HepG2 (cell line): ENCODE data around the gene OR2B2. TPM values are rescaled to one million over a fixed set of nuclear protein-coding genes. Genes with fewer than 3 reads are reported as not detected.

Source experiments
- BCL6 ChIP-seq: IDR thresholded peaks from 2 replicates; pipeline ENCODE4 v1.6.1; 2016; ENCODE audit warnings: missing genetic modification reagents, missing compliant biosample characterization
- ETV6 ChIP-seq: sonication (generic); formaldehyde crosslinking; conservative IDR thresholded peaks from 2 replicates; pipeline ENCODE4 v1.4.0; 2020; ENCODE audit warnings: missing genetic modification reagents
- EZH2 ChIP-seq: conservative IDR thresholded peaks from 2 replicates; pipeline ENCODE4 v1.6.1; 2012; ENCODE audit warnings: mild to moderate bottlenecking, low read depth, low read length, moderate library complexity
- MXI1 ChIP-seq: IDR thresholded peaks from 3 replicates; pipeline ENCODE4 v1.6.1; 2012; ENCODE audit warnings: low read depth, low read length, inconsistent platforms, borderline replicate concordance
- NCOA1 ChIP-seq: sonication (generic); formaldehyde crosslinking; IDR thresholded peaks from 2 replicates; pipeline ENCODE4 v1.9.0; 2021; ENCODE audit warnings: missing genetic modification reagents
- NCOA5 ChIP-seq: sonication (generic); formaldehyde crosslinking; IDR thresholded peaks from 2 replicates; pipeline ENCODE4 v1.4.0; 2020; ENCODE audit warnings: missing genetic modification reagents
- NFYB ChIP-seq: sonication (generic); formaldehyde crosslinking; IDR thresholded peaks from 2 replicates; pipeline ENCODE4 v1.4.0; 2020; ENCODE audit warnings: missing genetic modification reagents
- POLR2A ChIP-seq, 2 experiments: IDR thresholded peaks; 2 replicates each; pipeline ENCODE4 v1.6.1; 2011; ENCODE audit warnings: low read depth in 2 of 2, low read length in 2 of 2, mild to moderate bottlenecking in 1 of 2, moderate library complexity in 1 of 2; ENCODE audit not compliant: insufficient read depth in 1 of 2
- PRPF4 ChIP-seq: fragments of 200-400 bp; formaldehyde crosslinking; IDR thresholded peaks from 2 replicates; pipeline ENCODE4 v1.6.1; 2016; ENCODE audit warnings: low read length, low read depth; ENCODE audit not compliant: poor library complexity, severe bottlenecking
- SAP130 ChIP-seq: IDR thresholded peaks from 2 replicates; pipeline ENCODE4 v1.6.1; 2016; ENCODE audit warnings: low read depth
- SIN3B ChIP-seq: fragments of 150-350 bp; IDR thresholded peaks from 2 replicates; pipeline ENCODE4 v1.6.1; 2014; ENCODE audit warnings: low read length
- TEAD3 ChIP-seq: optimal IDR thresholded peaks from 2 replicates; pipeline ENCODE3; 2016; ENCODE audit warnings: borderline replicate concordance
- TERF1 ChIP-seq: sonication (generic); formaldehyde crosslinking; IDR thresholded peaks from 2 replicates; pipeline ENCODE4 v1.8.0; 2022; ENCODE audit warnings: mild to moderate bottlenecking, missing genetic modification reagents, moderate library complexity
- THAP7 ChIP-seq: sonication (generic); formaldehyde crosslinking; IDR thresholded peaks from 2 replicates; pipeline ENCODE4 v1.8.1; 2023; ENCODE audit warnings: mild to moderate bottlenecking, missing genetic modification reagents
- U2AF1 ChIP-seq: fragments of 200-400 bp; formaldehyde crosslinking; optimal IDR thresholded peaks from 2 replicates; pipeline ENCODE3; 2017; ENCODE audit warnings: mild to moderate bottlenecking, low read depth, low read length
- ZFP36L2 ChIP-seq: sonication (generic); formaldehyde crosslinking; IDR thresholded peaks from 2 replicates; pipeline ENCODE4 v1.4.0; 2020; ENCODE audit warnings: missing genetic modification reagents
- ZNF296 ChIP-seq: sonication (generic); formaldehyde crosslinking; conservative IDR thresholded peaks from 2 replicates; pipeline ENCODE4 v1.5.0; 2020; ENCODE audit warnings: mild to moderate bottlenecking, missing genetic modification reagents
- ZNF44 ChIP-seq: sonication (generic); formaldehyde crosslinking; IDR thresholded peaks from 2 replicates; pipeline ENCODE4 v1.5.1; 2020; ENCODE audit warnings: mild to moderate bottlenecking, missing genetic modification reagents
- ZNF556 ChIP-seq: sonication (generic); formaldehyde crosslinking; IDR thresholded peaks from 2 replicates; pipeline ENCODE4 v1.4.0; 2020; ENCODE audit warnings: mild to moderate bottlenecking, missing genetic modification reagents, borderline replicate concordance
- ZNF713 ChIP-seq: sonication (generic); formaldehyde crosslinking; IDR thresholded peaks from 2 replicates; pipeline ENCODE4 v1.4.0; 2020; ENCODE audit warnings: mild to moderate bottlenecking, missing genetic modification reagents
- ZNF747 ChIP-seq: sonication (generic); formaldehyde crosslinking; IDR thresholded peaks from 2 replicates; pipeline ENCODE4 v1.8.1; 2023; ENCODE audit warnings: missing genetic modification reagents, mild to moderate bottlenecking, borderline replicate concordance
- ZNF775 ChIP-seq: sonication (generic); formaldehyde crosslinking; IDR thresholded peaks from 2 replicates; pipeline ENCODE4 v1.4.0; 2020; ENCODE audit warnings: missing genetic modification reagents, mild to moderate bottlenecking, moderate library complexity, borderline replicate concordance
- ZSCAN31 ChIP-seq: sonication (generic); formaldehyde crosslinking; IDR thresholded peaks from 2 replicates; pipeline ENCODE4 v1.5.0; 2020; ENCODE audit warnings: low read depth, mild to moderate bottlenecking, missing genetic modification reagents
- ZXDC ChIP-seq: sonication (generic); formaldehyde crosslinking; IDR thresholded peaks from 2 replicates; pipeline ENCODE4 v1.5.0; 2020; ENCODE audit warnings: mild to moderate bottlenecking, missing genetic modification reagents
- polyA plus RNA-seq, 8 experiments: library from polyadenylated mRNA; depleted of rRNA in 3 of 8; stranded (reverse) in 7 of 8; unstranded in 1 of 8; fragments of >200 nt; fragmentation: Illumina TruSeq in 4 of 8; extraction: Trizol in 4 of 8; gene quantifications; 2 replicates each; pipeline versions ENCODE4 v1.2.1 to v1.2.3, GENCODE V29; 2011 to 2016; ENCODE audit warnings: low read depth in 4 of 8, missing spikeins in 1 of 8, mixed read lengths in 1 of 8; ENCODE audit not compliant: insufficient read depth in 1 of 8
- total RNA-seq, 5 experiments: library from RNA; depleted of rRNA; stranded (reverse); fragments of >200 nt; fragmentation: Illumina TruSeq; extraction: Trizol; gene quantifications; 2 replicates each; pipeline ENCODE4 v1.2.3, GENCODE V29; 2016; ENCODE audit warnings: low read depth in 1 of 5

The OR2B2 gene
- total and polyA plus RNA-seq, 2 of the 13 experiments (the other 11 are each of a cell fraction or from before 2014, with no cell fraction given): not detected

GRCh38 chr6:27866357-27867050 is 45.7 kb downstream of the OR2B2 start (continued):
- no peak for TF ChIP-seq TERF1
- TF ChIP-seq SAP130 (CRISPR knock-in tag): peak; percentile 63
- no peak for TF ChIP-seq ZNF713
- no peak for TF ChIP-seq ZNF296 (CRISPR knock-in tag)
- no peak for TF ChIP-seq U2AF1
- TF ChIP-seq NCOA5 (CRISPR knock-in tag): no peak
- no peak for TF ChIP-seq ZNF775 (CRISPR knock-in tag)
- TF ChIP-seq THAP7: 0 out of 2 replicates have a peak, but pooled peaks have one; percentile 33
- TF ChIP-seq NFYB (CRISPR knock-in tag): peak; percentile 83
- no peak for TF ChIP-seq ZNF44
- no peak for TF ChIP-seq ZXDC (CRISPR knock-in tag)
- TF ChIP-seq ZSCAN31 (CRISPR knock-in tag): no peak
- no peak for TF ChIP-seq MXI1
- no peak for TF ChIP-seq ZFP36L2 (CRISPR knock-in tag)
- TF ChIP-seq POLR2A (IDR thresholded peaks at IDR 0.05; ENCODE audit: insufficient read depth in 1 of 2, low read depth in 2 of 2, low read length in 2 of 2): peak; percentile 50 to 83; a peak in 3 of 4 replicates
- no peak for TF ChIP-seq ZNF747 (CRISPR knock-in tag)
- no peak for TF ChIP-seq ETV6 (CRISPR knock-in tag)
- no peak for TF ChIP-seq NCOA1
- no peak for TF ChIP-seq TEAD3 (CRISPR knock-in tag)
- TF ChIP-seq SIN3B: peak; percentile 68
- no peak for TF ChIP-seq ZNF556
- no peak for TF ChIP-seq BCL6
- TF ChIP-seq EZH2: no peak
- TF ChIP-seq PRPF4: no peak
